HG03565 (cell line): Measurements from ENCODE around the gene STYK1.
A peak's percentile ranks its signal among the peaks of the same experiment; 100 is the strongest.

Source experiments
- ATAC-seq: cut with Tn5 transposase; IDR thresholded peaks from one replicate; pipeline ENCODE4 v1.9.1; 2021; ENCODE audit warnings: mild to moderate bottlenecking, moderate library complexity; ENCODE audit not compliant: unreplicated experiment

The STYK1 gene, protein sequence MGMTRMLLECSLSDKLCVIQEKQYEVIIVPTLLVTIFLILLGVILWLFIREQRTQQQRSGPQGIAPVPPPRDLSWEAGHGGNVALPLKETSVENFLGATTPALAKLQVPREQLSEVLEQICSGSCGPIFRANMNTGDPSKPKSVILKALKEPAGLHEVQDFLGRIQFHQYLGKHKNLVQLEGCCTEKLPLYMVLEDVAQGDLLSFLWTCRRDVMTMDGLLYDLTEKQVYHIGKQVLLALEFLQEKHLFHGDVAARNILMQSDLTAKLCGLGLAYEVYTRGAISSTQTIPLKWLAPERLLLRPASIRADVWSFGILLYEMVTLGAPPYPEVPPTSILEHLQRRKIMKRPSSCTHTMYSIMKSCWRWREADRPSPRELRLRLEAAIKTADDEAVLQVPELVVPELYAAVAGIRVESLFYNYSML

DNA sequence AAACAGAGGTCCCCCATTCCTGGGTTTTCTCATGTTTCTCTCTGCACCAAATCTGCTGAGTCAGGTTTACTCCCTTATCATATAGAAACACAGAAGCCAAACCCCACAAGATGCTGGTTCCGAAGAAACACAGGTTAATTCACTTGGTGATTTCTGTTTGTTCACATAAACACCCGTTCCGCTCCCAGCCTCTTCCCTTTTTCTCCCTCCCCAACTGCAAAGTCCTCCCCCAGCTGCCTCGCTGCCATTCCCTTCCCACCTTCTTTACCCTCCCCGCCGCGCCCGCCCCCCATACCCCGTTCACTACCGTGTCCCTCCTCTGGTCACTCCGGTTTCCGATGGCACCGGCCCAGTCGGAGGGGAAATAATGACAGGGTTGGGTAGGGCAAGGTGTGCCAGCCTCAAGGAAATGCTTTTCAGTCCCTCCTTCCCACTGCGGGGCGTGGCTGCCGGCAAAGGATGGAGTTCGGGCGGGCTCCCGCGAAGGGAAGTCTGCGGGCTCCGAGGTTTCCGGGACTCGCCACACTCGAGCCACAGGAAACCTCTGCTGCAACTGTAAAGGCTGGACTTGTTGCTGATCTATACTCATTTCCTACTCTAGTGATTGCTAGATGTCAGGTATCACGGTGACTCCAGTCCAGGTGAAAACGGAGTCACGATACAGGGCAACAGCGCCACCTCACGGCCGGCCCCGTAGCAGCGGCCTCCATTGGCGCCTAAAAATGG lies at the start of gene STYK1:
Gene STYK1, minus strand, starts transcription at position 394 of the 726 bp plus-strand sequence. CDS start 39,434 bp downstream, outside the sequence.
- peak; percentile 81 for ATAC-seq

DNA sequence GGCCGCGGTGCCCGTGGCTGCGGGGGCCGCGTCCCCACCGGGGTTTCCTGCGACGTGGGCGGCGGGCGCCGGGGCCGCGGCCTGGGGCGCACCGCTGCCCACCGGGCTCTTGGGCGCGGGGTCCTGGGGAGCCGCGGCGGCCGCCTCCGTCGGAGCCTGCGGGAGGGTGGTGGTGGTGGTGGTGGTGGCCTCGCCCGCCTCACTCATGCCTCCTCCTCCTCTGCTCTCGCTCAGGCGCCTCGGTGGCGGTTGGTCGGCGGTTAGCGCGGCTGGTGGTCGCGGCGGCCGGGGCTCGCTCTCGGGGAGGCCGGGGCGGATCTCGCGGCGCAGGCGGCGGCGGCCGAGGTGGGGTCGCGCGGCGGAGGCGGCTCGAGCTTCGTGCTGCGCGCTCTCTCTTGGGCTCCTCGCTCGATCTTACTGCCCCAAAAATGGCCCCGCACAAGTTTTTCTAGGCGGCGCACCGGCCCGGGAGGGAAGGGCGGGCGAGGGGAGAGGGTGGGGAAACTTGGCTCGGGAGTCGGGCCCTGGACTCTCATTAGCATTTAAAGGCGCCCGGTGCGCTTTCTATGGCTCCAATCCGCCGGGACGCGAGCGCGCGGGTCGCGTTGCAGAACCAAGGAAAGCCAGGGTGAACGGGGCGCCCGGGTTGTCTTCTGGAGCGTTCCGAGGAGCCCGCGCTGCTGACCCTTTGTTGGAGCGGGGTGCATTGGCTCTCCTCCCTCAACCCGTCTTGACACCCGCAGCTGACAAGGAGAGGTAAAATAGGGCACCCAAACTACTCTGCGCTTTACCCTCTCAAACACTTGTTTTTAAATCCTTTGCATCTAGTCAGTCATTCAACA lies 49.3 kb upstream of the STYK1 start, which contains the start of gene YBX3:
Gene YBX3, minus strand, starts transcription at position 419 of the 842 bp plus-strand sequence. Its CDS starts 212 bp downstream, at position 207.
- ATAC-seq, result peak; percentile 21

DNA sequence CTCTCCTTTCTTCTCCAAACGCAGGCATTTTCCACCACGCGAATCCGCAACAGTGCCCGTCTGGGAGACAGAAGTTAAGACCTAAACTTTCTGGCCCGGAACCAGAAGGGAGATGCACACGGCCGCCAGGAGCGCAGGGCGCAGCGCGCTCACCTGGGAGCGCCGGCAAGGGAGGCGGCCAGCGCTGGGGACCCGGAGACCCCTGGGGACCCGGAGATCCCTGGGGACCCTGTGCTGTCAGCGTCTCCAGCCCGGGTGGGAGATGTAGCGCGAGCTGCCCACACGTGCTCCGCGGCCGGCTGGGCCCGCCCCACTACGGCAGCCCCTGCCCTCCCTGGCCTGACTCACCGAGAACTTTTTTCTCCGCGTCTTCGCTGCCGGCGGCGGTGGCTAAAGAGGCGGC lies 48.7 kb upstream of the STYK1 start:
- peak; percentile 37 for ATAC-seq

DNA sequence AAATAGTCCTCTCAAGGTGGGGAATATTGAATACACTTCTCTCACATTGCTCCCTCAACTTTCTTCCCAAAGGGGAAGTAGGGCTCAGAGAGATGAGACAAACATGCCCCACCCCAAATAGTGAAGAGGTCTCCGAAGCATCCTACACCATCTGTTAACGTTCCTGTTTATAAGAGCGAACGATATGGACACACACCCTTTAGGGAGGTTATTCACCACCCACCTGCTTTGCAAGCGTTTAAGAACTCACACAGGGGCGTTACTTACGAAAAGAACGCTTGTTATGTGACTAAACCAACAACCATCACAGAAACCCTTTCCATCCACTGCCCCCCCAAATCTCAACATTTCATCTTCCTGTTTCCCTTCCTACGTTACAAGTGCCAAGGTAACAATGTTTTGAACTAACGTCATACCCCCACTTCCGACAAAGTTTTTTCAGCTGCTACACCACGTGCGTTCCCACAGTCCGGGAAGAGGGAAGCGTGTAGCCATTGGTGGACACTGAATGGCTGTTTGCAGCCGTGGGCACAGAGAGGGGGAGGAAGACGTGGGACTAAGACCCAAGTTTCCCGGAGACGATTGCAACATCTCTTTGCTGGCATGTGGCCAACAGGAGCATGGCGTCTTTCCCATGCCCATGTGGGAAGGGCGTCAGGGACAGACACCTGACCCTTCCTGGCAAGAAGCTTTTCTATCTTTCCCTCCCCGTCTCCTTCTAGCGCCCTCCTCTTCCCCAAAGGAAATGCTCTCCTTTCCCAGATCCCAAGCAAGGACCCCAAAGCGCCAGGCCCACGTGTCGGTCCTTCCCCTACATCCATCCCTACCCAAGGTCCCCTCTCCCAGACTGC lies 48.0 kb upstream of the STYK1 start:
- ATAC-seq, result no peak

DNA sequence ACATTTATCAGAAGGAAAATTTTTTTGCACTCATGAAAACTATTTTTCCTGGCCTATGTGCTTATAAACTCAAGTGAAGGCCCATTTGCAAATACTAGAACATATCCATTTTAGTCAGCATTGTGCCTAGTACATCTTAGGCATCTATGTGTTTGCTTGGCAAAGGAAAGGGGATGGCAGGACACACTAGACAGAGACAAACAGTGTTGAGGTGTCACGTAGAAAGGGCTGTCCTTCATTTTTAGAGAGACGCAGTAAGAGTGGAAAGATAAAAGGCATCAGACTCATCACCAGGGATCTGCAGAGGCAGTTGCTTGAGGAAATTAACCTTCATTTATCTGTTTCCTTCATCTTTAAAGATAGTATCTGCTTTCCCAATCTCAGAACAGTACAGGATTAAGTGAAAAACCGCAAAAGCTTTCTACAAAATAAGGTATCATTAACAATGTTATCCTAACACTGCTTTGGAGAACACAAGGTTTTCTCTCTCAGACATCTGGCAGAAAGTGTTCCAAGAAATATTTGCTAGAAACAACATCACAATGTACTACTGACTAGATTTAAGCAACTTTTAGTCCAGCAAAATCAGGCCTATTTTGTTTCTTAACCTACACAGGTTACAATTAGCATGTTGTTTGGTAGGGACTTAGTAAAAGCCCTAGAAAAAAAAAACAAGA lies 47.3 kb upstream of the STYK1 start:
- ATAC-seq, result no peak

DNA sequence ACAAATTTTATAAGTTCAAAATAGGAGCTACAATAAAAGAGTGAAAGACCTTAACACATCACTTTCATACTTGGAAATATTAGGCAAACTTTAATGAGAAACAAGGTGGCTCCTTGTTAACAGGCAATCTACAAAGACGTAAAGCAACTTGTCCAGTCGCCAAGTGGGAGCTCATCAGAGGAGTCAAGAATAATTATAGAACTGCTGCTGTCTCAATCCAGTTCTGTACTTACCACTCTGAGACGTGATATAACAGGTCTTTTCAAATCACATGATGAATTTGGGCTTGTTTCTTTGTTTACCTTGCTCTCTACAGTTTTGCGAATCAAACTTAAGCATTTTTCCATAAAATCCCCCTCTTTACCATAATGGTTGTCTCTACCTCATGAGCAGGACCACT lies 45.6 kb upstream of the STYK1 start:
- ATAC-seq, result no peak

DNA sequence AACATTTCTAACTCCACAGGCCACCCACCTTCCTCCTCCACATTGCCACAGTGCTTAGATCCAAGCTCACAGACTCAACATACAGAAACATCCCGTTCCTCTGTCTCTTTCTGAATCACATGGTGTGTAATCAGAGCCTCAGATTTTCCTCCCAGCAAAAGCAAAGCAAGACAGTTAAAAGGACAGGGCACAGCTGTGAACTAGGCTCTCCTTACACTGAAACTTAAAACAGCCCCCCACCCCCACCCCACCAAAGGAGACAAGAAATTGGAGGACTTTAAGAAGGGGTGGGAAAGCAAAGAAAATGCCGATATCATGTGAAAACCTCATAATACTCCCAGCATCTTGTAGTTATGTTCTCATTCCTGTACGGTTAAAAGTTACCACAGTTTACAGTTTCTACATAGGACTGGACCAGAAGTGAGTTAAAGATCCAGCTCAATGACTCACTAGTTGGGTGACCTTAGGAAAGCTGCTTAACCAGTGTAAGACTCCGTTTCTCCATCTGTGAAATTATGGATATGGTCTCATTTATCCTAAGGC lies 44.5 kb upstream of the STYK1 start:
- ATAC-seq, result no peak

DNA sequence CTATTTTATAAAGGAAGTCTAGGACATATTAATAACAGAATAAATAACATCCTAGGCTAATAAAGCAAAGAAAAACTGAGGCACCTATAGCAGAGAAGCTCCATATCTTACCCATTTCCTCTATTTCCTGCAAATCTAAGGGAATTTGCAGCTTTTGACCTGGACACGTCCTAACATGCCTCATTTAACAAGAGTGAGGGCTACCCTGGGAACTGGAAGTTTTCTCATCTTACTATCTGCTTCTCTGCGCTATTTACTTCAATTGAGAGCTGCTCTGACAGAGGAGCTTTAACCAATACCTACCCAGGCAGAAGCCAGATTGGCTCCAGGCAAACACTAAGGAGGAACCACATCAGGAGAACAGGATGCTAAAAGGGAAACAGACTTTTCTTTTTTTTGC lies 43.6 kb upstream of the STYK1 start:
- no peak for ATAC-seq

DNA sequence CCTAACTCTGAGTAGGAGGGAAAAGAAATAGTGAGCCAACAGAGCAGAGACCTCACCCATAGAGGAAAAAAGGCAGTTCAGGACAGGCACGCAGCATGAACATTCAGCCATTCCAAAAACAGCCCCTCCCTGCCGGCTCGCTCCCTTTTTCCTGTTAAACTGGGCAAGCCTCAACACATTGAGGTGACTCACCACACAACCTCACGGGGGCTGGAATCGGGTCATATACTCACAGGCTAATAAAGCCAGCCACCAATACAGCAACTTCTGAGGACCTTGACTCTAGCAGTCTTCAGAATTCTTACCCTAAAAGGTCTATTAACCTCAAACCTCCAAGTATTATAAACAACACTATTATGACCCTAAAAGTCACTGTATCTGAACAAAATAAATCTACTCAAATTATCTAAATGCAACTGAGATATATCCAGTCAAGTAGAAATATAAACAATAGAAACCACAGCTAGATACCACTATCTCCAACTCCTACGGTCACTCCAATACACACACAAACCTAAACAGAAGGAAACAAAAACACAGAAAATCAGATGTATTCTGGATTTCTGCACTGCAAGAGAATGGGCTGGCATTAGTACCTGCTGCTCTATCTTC lies 43.0 kb upstream of the STYK1 start:
- ATAC-seq, result no peak

DNA sequence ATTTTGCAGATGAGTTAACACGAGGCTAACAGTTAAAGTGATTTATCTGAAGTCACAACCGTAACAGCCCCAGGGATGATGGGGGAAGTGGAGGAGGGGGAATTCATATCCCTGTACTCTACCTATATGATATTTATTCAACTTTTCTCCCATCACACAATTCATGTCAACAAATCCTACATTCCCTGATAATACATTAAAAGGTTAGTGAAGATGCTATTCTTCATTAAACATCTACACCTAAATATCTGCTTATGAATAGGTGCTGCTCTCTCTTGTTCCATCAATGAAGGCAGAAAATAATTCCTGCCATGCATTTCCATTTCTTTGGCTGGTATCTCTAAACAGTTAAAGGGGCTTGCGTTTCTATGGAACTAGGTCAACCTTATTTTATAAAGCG lies 42.4 kb upstream of the STYK1 start:
- no peak for ATAC-seq

DNA sequence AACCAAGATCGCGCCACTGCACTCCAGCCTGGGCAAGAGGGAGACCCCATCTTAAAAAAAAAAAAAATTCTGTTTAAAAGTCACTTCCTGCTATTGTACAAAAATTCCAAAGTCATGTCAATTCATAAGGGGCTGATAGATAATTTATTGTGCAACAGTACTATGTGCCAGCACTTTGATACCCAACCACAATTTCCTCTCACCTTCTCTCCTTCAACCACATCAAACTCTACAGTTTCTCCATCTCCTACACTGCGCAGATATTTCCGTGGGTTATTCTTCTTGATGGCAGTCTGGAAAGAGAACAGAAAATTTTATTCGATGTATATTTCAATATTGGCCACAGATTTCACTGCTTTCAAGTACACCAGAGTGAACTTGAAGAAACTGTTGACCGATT lies 41.6 kb upstream of the STYK1 start:
- ATAC-seq, result no peak

DNA sequence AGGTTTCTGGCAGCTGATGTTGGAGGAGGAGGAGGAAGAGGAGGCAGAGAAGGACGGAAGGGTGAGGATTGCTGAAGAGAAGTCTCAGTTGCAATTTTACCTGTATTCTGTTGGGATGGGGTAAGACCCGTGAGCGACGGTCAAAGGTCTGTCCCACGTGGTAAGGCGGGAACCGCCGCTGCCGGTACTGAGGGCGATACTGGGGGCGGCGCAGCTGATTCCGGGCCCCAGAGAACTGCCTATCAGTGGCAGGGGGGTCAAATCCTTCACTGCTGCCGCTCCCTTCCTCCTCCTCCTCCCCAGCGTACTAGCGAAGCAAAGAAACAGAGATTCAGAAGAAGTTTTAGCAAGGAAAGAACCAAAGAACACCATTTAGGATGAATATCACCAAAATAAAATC lies 36.0 kb upstream of the STYK1 start:
- ATAC-seq, result no peak

DNA sequence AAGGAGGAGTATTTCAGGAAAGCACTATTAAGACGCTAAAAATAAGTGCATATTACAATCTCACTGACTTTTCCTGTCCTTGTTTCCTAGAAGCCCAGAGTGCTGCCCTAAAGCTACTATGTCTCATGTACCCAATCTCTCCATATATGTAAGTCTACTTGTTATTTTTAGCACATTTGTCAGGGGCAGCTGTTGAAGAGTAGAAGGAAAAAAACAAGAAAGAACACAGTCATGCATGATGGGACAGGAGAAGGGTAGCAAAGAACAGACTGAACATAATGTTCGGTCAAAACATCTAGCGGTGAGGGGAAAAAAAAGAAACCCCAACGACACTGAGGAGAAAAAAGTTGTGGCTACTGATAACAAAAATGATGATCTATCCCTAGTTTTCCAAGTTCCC lies 35.0 kb upstream of the STYK1 start:
- ATAC-seq, result no peak

DNA sequence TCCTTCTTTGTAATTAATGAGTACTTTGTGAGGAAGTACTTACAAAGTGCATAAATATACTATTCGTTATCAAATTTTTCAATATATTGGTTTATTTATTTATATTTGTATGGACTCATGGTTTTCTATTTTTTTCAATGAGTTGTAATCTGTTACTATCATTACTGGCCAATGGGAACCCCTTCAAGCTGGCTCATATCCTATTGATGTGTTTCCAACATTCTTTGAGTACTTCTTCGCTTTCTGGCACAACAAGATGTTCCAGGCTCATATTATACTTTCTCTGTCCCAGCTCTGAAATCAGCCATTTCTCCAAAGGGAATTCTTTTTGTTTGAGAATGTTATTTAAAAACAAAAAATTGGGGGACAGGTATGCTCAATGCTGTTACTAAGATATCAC lies 31.8 kb upstream of the STYK1 start:
- no peak for ATAC-seq

DNA sequence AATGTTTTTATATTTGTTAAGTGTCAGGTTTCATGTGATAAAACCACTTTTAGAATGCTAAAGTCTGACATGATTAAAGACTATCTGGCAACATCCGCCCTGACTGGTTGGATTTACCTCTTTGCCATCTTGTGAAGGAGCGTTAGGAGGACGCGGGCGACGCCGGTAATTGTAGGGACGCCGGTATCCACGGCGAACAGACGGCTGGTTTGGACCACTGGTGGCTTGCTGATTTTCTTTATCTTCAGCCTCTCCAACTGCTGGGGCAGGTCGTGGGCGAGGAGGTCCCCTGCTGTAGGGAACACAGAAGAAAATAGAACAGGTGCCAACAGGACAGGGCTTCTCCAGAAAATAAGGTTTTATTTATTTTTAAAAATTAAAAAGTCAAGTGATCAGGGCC lies 28.0 kb upstream of the STYK1 start:
- ATAC-seq, result no peak

DNA sequence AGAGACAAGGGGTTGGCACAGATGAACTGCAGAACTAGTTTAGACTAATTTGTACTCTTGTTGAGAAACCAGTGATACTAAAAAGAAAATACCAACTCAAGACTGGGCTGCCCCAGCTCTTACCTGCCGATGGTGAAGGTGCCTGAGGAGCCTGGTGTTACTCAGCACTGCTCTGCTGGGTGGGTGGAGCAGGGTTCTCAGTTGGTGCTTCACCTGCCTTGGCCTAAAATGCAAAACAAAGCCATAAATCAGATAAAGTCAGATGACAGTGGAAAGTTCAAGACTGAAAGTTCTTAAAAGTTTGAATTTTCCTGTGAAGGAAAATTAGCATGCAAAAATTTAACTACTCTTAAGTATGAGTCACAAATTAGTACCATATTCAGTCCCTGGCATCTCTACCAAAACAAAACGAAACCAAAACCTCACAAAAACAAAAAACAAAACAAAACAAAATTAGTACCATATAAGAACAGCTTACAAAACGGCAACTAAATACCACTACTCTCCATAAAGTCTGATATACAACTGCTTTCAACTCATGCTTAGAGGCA lies 27.4 kb upstream of the STYK1 start:
- ATAC-seq, result no peak

DNA sequence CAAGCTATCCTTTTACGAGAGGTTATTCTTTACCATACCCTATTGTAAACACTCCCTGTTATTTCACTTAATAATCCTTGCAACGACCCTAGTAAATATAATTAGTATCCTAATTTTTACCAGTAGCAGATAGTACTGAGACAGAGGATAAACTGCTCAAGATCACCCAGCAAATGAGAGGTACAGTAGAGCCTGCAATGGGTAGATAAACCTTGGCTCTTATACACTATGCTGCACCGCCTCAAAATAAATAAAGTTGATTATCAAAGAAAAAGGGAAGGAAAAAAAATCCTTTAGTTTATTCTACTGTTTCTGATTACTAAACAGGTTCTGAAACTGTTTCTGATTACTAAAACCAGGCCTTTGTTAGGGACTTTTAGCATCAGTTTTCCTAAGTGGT lies 26.7 kb upstream of the STYK1 start:
- ATAC-seq, result no peak

DNA sequence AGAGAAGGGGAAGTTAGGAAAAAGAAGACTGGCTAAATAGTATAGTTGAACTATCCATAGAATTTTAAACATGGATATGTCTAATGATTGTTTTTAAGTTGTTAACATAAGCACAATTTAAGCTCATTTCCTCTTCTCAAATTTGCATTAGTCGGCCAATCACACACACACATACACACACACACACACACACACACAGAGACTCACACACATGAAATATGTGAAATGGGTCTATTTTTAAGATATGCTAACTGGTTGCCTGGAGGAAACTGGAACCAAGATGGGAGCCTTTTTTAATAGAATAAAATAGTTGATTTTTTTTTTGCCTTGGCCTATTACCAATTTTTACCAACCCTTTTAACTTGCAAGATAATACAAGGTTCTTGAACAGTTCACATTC lies 24.0 kb upstream of the STYK1 start:
- ATAC-seq, result no peak

DNA sequence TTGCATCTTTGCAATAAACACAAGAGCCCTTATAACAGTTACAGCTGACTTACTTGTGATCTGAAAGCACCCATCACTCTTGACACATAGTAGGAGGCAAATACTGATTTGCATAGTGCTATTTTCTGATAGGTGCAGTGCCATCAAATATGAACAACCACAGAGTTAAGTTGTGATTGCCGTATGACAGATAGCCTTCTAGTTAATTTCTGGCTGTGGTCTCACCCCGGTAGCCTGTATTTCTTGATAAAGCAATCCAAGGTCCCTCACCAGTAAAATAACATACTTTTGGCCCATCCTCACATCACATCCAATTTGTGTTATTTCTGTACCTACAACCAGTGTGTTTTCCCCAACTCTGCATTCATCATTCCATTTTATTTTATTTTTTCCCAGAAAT lies 23.3 kb upstream of the STYK1 start:
- ATAC-seq, result no peak
